Gastroesophageal sphincter (tissue), 3 donors: Measurements from ENCODE around the gene CREBRF.

Source experiments
- POLR2AphosphoS5 ChIP-seq: sonication (generic); formaldehyde crosslinking; IDR thresholded peaks from one replicate; pipeline ENCODE4 v1.6.1; 2017; ENCODE audit warnings: antibody characterized with exemption
- TF ChIP-seq, protein P1 (sequence below), 4 experiments: fragments of 200-600 bp in 2 of 4; fragments of 450-650 bp in 2 of 4; sonication (generic) in 1 of 4; IDR thresholded peaks; one replicate each; pipeline ENCODE4 v1.5.1; 2017 to 2019; ENCODE audit warnings: antibody characterized with exemption in 4 of 4, mild to moderate bottlenecking in 2 of 4, moderate library complexity in 2 of 4

GRCh38 chr5:173139631-173140030 lies 83.5 kb downstream of the CREBRF start:
- TF ChIP-seq, protein P1, sequence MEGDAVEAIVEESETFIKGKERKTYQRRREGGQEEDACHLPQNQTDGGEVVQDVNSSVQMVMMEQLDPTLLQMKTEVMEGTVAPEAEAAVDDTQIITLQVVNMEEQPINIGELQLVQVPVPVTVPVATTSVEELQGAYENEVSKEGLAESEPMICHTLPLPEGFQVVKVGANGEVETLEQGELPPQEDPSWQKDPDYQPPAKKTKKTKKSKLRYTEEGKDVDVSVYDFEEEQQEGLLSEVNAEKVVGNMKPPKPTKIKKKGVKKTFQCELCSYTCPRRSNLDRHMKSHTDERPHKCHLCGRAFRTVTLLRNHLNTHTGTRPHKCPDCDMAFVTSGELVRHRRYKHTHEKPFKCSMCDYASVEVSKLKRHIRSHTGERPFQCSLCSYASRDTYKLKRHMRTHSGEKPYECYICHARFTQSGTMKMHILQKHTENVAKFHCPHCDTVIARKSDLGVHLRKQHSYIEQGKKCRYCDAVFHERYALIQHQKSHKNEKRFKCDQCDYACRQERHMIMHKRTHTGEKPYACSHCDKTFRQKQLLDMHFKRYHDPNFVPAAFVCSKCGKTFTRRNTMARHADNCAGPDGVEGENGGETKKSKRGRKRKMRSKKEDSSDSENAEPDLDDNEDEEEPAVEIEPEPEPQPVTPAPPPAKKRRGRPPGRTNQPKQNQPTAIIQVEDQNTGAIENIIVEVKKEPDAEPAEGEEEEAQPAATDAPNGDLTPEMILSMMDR (IDR thresholded peaks at IDR 0.05), result no peak
- no peak for TF ChIP-seq POLR2AphosphoS5
